Head of caudate nucleus (tissue), 42 donors: ENCODE data around the gene SLX4IP.

Experiments
- DNase-seq, 42 donors: peaks; one replicate each; pipeline versions ENCODE4 v3.0.0 to v3.0.0-alpha.2; 2020 to 2021; ENCODE audit warnings: mixed read lengths in 7 of 42
- intact Hi-C: fragments of 100-400 bp; cut with DNase I; formaldehyde crosslinking; loops from one replicate; pipeline ENCODE4 v1.15.0; 2022

SLX4IP gene

GRCh38 chr20:10508468-10509251, 73.6 kb downstream of the SLX4IP start:
- no peak for DNase-seq

GRCh38 chr20:10509376-10509775, 74.3 kb downstream of the SLX4IP start:
- intact Hi-C loops = no loop called here
- no peak for DNase-seq

More at GRCh38 chr20:10508468-10509251, 73.6 kb downstream of the SLX4IP start:
- intact Hi-C loops = no loop called here

- intact Hi-C loops = no loop called here
Observed at GRCh38 chr20:10510216-10510615, 75.1 kb downstream of the SLX4IP start.

GRCh38 chr20:10511170-10511508, 76.0 kb downstream of the SLX4IP start:
- intact Hi-C loops = no loop called here
- no peak for DNase-seq

More at GRCh38 chr20:10510216-10510615, 75.1 kb downstream of the SLX4IP start:
- DNase-seq = no peak

GRCh38 chr20:10511509-10512251, 76.6 kb downstream of the SLX4IP start:
- DNase-seq = peak in 40 of 42 donors; percentile 31 to 88 (median 58)
- intact Hi-C loops = no loop called here

- no peak for DNase-seq
- intact Hi-C loops = no loop called here
Observed at GRCh38 chr20:10513061-10513460, 78.0 kb downstream of the SLX4IP start.

- no peak for DNase-seq
- intact Hi-C loops = no loop called here
Observed at GRCh38 chr20:10513931-10514575, 78.9 kb downstream of the SLX4IP start.

- DNase-seq = no peak
Observed at GRCh38 chr20:10516529-10516928, 81.4 kb downstream of the SLX4IP start.

GRCh38 chr20:10519361-10520046, 84.4 kb downstream of the SLX4IP start:
- DNase-seq = no peak
- intact Hi-C loops = no loop called here

More at GRCh38 chr20:10516529-10516928, 81.4 kb downstream of the SLX4IP start:
- intact Hi-C loops = no loop called here

GRCh38 chr20:10520528-10520927, 85.4 kb downstream of the SLX4IP start:
- intact Hi-C loops = no loop called here

GRCh38 chr20:10521068-10521831, 86.1 kb downstream of the SLX4IP start:
- peak in 1 of 42 donors; percentile 18 for DNase-seq
- intact Hi-C loops = no loop called here

More at GRCh38 chr20:10520528-10520927, 85.4 kb downstream of the SLX4IP start:
- DNase-seq = no peak

GRCh38 chr20:10521836-10522235, 86.7 kb downstream of the SLX4IP start:
- intact Hi-C loops = no loop called here
- no peak for DNase-seq

GRCh38 chr20:10522328-10522727, 87.2 kb downstream of the SLX4IP start:
- no peak for DNase-seq
- intact Hi-C loops = no loop called here

GRCh38 chr20:10523443-10523842, 88.3 kb downstream of the SLX4IP start:
- intact Hi-C loops = no loop called here
- DNase-seq = peak; percentile 22 to 84 (median 64)

- intact Hi-C loops = no loop called here
- peak in 16 of 42 donors; percentile 14 to 67 (median 32) for DNase-seq
Observed at GRCh38 chr20:10524034-10524476, 89.0 kb downstream of the SLX4IP start.

GRCh38 chr20:10524643-10525042, 89.5 kb downstream of the SLX4IP start:
- no peak for DNase-seq
- intact Hi-C loops = no loop called here

- no peak for DNase-seq
- intact Hi-C loops = no loop called here
Observed at GRCh38 chr20:10527781-10528180, 92.7 kb downstream of the SLX4IP start.

- no peak for DNase-seq
- intact Hi-C loops = no loop called here
Observed at GRCh38 chr20:10530883-10531282, 95.8 kb downstream of the SLX4IP start.

- intact Hi-C loops = no loop called here
- DNase-seq = no peak
Observed at GRCh38 chr20:10531848-10532247, 96.7 kb downstream of the SLX4IP start.
